Activated CD8-positive, alpha-beta T cell treated with anti-CD3 and anti-CD28 coated beads, Interleukin-2, amount 10 ng/mL, durations not matched to agents 7 days and 5 days (primary cell): ENCODE measurements around the gene SKAP2. TPM values are rescaled to one million over a fixed set of nuclear protein-coding genes. Genes with fewer than 3 reads are reported as not detected.

Experiments
- ATAC-seq: fragments of 150-1000 bp; cut with Tn5 transposase; one replicate; pipeline ENCODE4 v1.10.0; 2021; ENCODE audit warnings: moderate library complexity
- CTCF ChIA-PET: fragments of 350-600 bp; sonication (Branson Sonifier 250); formaldehyde crosslinking; loops from one replicate; lab custom pipeline; 2021; ENCODE audit warnings: antibody characterized with exemption; lab: Charles Lee
- POLR2A ChIA-PET: fragments of 350-600 bp; sonication (Branson Sonifier 250); formaldehyde crosslinking; loops from one replicate; lab custom pipeline; 2021; ENCODE audit warnings: antibody characterized with exemption; lab: Charles Lee
- DNase-seq: peaks from one replicate; pipeline ENCODE4 v3.0.0-alpha.2; 2020
- H3K27ac Mint-ChIP-seq: one replicate; pipeline ENCODE4 v1.8.0; 2021; ENCODE audit warnings: mild to moderate bottlenecking, mixed read lengths
- H3K27me3 Mint-ChIP-seq: one replicate; pipeline ENCODE4 v1.8.0; 2021; ENCODE audit warnings: low read depth, mixed read lengths
- H3K36me3 Mint-ChIP-seq: one replicate; pipeline ENCODE4 v1.8.0; 2021; ENCODE audit warnings: low read depth, mixed read lengths
- H3K4me1 Mint-ChIP-seq: one replicate; pipeline ENCODE4 v1.8.0; 2021; ENCODE audit warnings: low read depth, mixed read lengths
- H3K4me3 Mint-ChIP-seq: one replicate; pipeline ENCODE4 v1.8.0; 2021; ENCODE audit warnings: mild to moderate bottlenecking, mixed read lengths
- H3K9me3 Mint-ChIP-seq: one replicate; pipeline ENCODE4 v1.8.0; 2022; ENCODE audit warnings: mixed read lengths; ENCODE audit not compliant: insufficient read depth
- total RNA-seq, 2 experiments: library from RNA; stranded (reverse); gene quantifications; one replicate each; pipeline ENCODE4 v1.2.3, GENCODE V29; 2021

SKAP2 gene
- total RNA-seq, 2 experiments from 2014 or later = 9.7 to 12.5 TPM

GRCh38 chr7:26729150-26729775 lies 135.1 kb downstream of the SKAP2 start:
- no peak overlapping the region for H3K27ac Mint-ChIP-seq
- ChIA-PET POLR2A (no interaction called here), CTCF (no interaction called here)
- H3K4me1 Mint-ChIP-seq = no peaks in the 10 kb centered on the region
- peaks cover 5% of the 10 kb centered on the region for H3K27me3 Mint-ChIP-seq
- DNase-seq (no peak), ATAC-seq (no peak)
- H3K9me3 Mint-ChIP-seq = no peaks in the 10 kb centered on the region
- H3K36me3 Mint-ChIP-seq = no peaks in the 10 kb centered on the region
- no peak overlapping the region for H3K4me3 Mint-ChIP-seq

- H3K4me3 Mint-ChIP-seq = no peak overlapping the region
- no peaks in the 10 kb centered on the region for H3K36me3 Mint-ChIP-seq
- ChIA-PET POLR2A (no interaction called here), CTCF (no interaction called here)
- H3K27me3 Mint-ChIP-seq = peaks cover 2% of the 10 kb centered on the region
- H3K9me3 Mint-ChIP-seq = no peaks in the 10 kb centered on the region
- DNase-seq (no peak), ATAC-seq (no peak)
- H3K27ac Mint-ChIP-seq = no peak overlapping the region
- H3K4me1 Mint-ChIP-seq = no peaks in the 10 kb centered on the region
Measured at GRCh38 chr7:26726051-26726450, 138.3 kb downstream of the SKAP2 start.

GRCh38 chr7:26724795-26725194 lies 139.6 kb downstream of the SKAP2 start:
- ATAC-seq (no peak), DNase-seq (no peak)
- no peaks in the 10 kb centered on the region for H3K4me1 Mint-ChIP-seq
- POLR2A ChIA-PET = no interaction called here
- H3K36me3 Mint-ChIP-seq = no peaks in the 10 kb centered on the region
- H3K27ac Mint-ChIP-seq = no peak overlapping the region
- H3K9me3 Mint-ChIP-seq = no peaks in the 10 kb centered on the region
- CTCF ChIA-PET = no interaction called here
- peaks cover 2% of the 10 kb centered on the region for H3K27me3 Mint-ChIP-seq
- H3K4me3 Mint-ChIP-seq = no peak overlapping the region

- ChIA-PET CTCF (interaction anchor here (1.2 to 1.4 kb wide), 2 partner anchors 31 to 438 kb away, joined by 3 read pairs; no protein-coding TSS in a partner anchor), POLR2A (no interaction called here)
- H3K4me3 Mint-ChIP-seq = no peak overlapping the region
- H3K9me3 Mint-ChIP-seq = no peaks in the 10 kb centered on the region
- no peak overlapping the region for H3K27ac Mint-ChIP-seq
- DNase-seq = no peak
- H3K36me3 Mint-ChIP-seq = no peaks in the 10 kb centered on the region
- no peaks in the 10 kb centered on the region for H3K4me1 Mint-ChIP-seq
- no peak for ATAC-seq
- H3K27me3 Mint-ChIP-seq = no peaks in the 10 kb centered on the region
Measured at GRCh38 chr7:26723129-26723528, 141.3 kb downstream of the SKAP2 start.

- H3K4me1 Mint-ChIP-seq = no peaks in the 10 kb centered on the region
- ChIA-PET CTCF (no interaction called here), POLR2A (no interaction called here)
Measured at GRCh38 chr7:26721450-26721849, 142.9 kb downstream of the SKAP2 start.

GRCh38 chr7:26718063-26718462 lies 146.3 kb downstream of the SKAP2 start:
- POLR2A ChIA-PET = no interaction called here
- Mint-ChIP-seq H3K27me3 (no peaks in the 10 kb centered on the region), H3K9me3 (no peaks in the 10 kb centered on the region), H3K36me3 (no peaks in the 10 kb centered on the region), H3K4me1 (no peaks in the 10 kb centered on the region), H3K27ac (no peak overlapping the region), H3K4me3 (no peak overlapping the region)
- DNase-seq (no peak), ATAC-seq (no peak)
- CTCF ChIA-PET = interaction anchor here (1.5 kb wide), 1 partner anchor 31 kb away, joined by 3 read pairs; no protein-coding TSS in a partner anchor

More at GRCh38 chr7:26721450-26721849, 142.9 kb downstream of the SKAP2 start:
- Mint-ChIP-seq H3K27me3 (no peaks in the 10 kb centered on the region), H3K27ac (no peak overlapping the region), H3K36me3 (no peaks in the 10 kb centered on the region), H3K4me3 (no peak overlapping the region), H3K9me3 (no peaks in the 10 kb centered on the region)
- ATAC-seq (no peak), DNase-seq (no peak)

- no peak for ATAC-seq
- no peak overlapping the region for H3K4me3 Mint-ChIP-seq
- ChIA-PET POLR2A (no interaction called here), CTCF (interaction anchor here (0.7 kb wide), 1 partner anchor 344 kb away, joined by 3 read pairs; no protein-coding TSS in a partner anchor)
- no peaks in the 10 kb centered on the region for H3K4me1 Mint-ChIP-seq
- H3K9me3 Mint-ChIP-seq = no peaks in the 10 kb centered on the region
- no peak overlapping the region for H3K27ac Mint-ChIP-seq
- DNase-seq = no peak
- peaks cover 7% of the 10 kb centered on the region for H3K27me3 Mint-ChIP-seq
- H3K36me3 Mint-ChIP-seq = no peaks in the 10 kb centered on the region
Measured at GRCh38 chr7:26714438-26714837, 150.0 kb downstream of the SKAP2 start.

- Mint-ChIP-seq H3K9me3 (no peaks in the 10 kb centered on the region), H3K27ac (no peak overlapping the region), H3K4me3 (no peak overlapping the region), H3K36me3 (no peaks in the 10 kb centered on the region), H3K4me1 (no peaks in the 10 kb centered on the region), H3K27me3 (peaks cover 7% of the 10 kb centered on the region)
- ChIA-PET CTCF (interaction anchor here (0.7 kb wide), 1 partner anchor 344 kb away, joined by 3 read pairs; no protein-coding TSS in a partner anchor), POLR2A (no interaction called here)
- no peak for DNase-seq
- ATAC-seq = no peak
Measured at GRCh38 chr7:26714006-26714405, 150.4 kb downstream of the SKAP2 start.

- Mint-ChIP-seq H3K9me3 (no peaks in the 10 kb centered on the region), H3K27ac (no peak overlapping the region), H3K36me3 (no peaks in the 10 kb centered on the region), H3K27me3 (peaks cover 7% of the 10 kb centered on the region), H3K4me1 (no peaks in the 10 kb centered on the region), H3K4me3 (no peak overlapping the region)
- CTCF ChIA-PET = interaction anchor here (0.9 to 1.4 kb wide), 4 partner anchors 20 to 29 kb away, joined by 3 read pairs; no protein-coding TSS in a partner anchor
- DNase-seq (no peak), ATAC-seq (no peak)
- POLR2A ChIA-PET = no interaction called here
Measured at GRCh38 chr7:26709210-26709990, 155.0 kb downstream of the SKAP2 start.

- ChIA-PET CTCF (no interaction called here), POLR2A (no interaction called here)
- H3K9me3 Mint-ChIP-seq = no peaks in the 10 kb centered on the region
- peaks cover 10% of the 10 kb centered on the region for H3K27me3 Mint-ChIP-seq
- H3K4me1 Mint-ChIP-seq = no peaks in the 10 kb centered on the region
- ATAC-seq (no peak), DNase-seq (no peak)
- no peak overlapping the region for H3K4me3 Mint-ChIP-seq
- H3K27ac Mint-ChIP-seq = no peak overlapping the region
- H3K36me3 Mint-ChIP-seq = no peaks in the 10 kb centered on the region
Measured at GRCh38 chr7:26705567-26705966, 158.8 kb downstream of the SKAP2 start.

GRCh38 chr7:26704786-26705185 lies 159.6 kb downstream of the SKAP2 start:
- DNase-seq = no peak
- no peak overlapping the region for H3K27ac Mint-ChIP-seq
- H3K36me3 Mint-ChIP-seq = no peaks in the 10 kb centered on the region
- ChIA-PET POLR2A (interaction anchor here (0.8 kb wide), 1 partner anchor 10 kb away, joined by 3 read pairs; no protein-coding TSS in a partner anchor), CTCF (no interaction called here)
- H3K4me1 Mint-ChIP-seq = no peaks in the 10 kb centered on the region
- no peaks in the 10 kb centered on the region for H3K9me3 Mint-ChIP-seq
- no peak overlapping the region for H3K4me3 Mint-ChIP-seq
- ATAC-seq = no peak
- peaks cover 7% of the 10 kb centered on the region for H3K27me3 Mint-ChIP-seq

GRCh38 chr7:26704036-26704435 lies 160.4 kb downstream of the SKAP2 start:
- Mint-ChIP-seq H3K9me3 (no peaks in the 10 kb centered on the region), H3K4me3 (no peak overlapping the region), H3K27ac (no peak overlapping the region), H3K27me3 (peaks cover 7% of the 10 kb centered on the region), H3K36me3 (no peaks in the 10 kb centered on the region), H3K4me1 (no peaks in the 10 kb centered on the region)
- no peak for DNase-seq
- ATAC-seq = no peak
- CTCF ChIA-PET = no interaction called here
- POLR2A ChIA-PET = no interaction called here
